Skeletal muscle satellite cell (primary cell): ENCODE results near the gene NR4A1.
"Not testable (repeated sequence)": the region's sequence is repeated elsewhere in the genome, so short reads cannot be mapped to it uniquely, and the experiment has no call there.

ENCODE experiments used
- H3K27me3 ChIP-seq: 2 replicates; pipeline ENCODE4 v1.7.0; 2013; ENCODE audit warnings: low read length; ENCODE audit not compliant: control insufficient read depth, insufficient read depth
- H3K36me3 ChIP-seq: 2 replicates; pipeline ENCODE4 v1.7.0; 2013; ENCODE audit warnings: mild to moderate bottlenecking, control low read depth, low read length; ENCODE audit not compliant: insufficient read depth
- H3K4me1 ChIP-seq: 2 replicates; pipeline ENCODE4 v1.7.0; 2013; ENCODE audit warnings: low read length; ENCODE audit not compliant: control insufficient read depth, insufficient read depth
- H3K4me2 ChIP-seq: 2 replicates; pipeline ENCODE4 v1.7.0; 2013; ENCODE audit warnings: mild to moderate bottlenecking, low read length
- H3K4me3 ChIP-seq: 2 replicates; pipeline ENCODE4 v1.7.0; 2013; ENCODE audit warnings: low read length
- H3K9ac ChIP-seq: 2 replicates; pipeline ENCODE4 v1.7.0; 2013; ENCODE audit warnings: mild to moderate bottlenecking, low read depth, low read length, moderate library complexity
- H3K9me3 ChIP-seq: replicated peaks from 2 replicates; pipeline ENCODE4 v1.7.0; 2013; ENCODE audit warnings: mild to moderate bottlenecking, control low read depth, low read length

The NR4A1 gene

DNA sequence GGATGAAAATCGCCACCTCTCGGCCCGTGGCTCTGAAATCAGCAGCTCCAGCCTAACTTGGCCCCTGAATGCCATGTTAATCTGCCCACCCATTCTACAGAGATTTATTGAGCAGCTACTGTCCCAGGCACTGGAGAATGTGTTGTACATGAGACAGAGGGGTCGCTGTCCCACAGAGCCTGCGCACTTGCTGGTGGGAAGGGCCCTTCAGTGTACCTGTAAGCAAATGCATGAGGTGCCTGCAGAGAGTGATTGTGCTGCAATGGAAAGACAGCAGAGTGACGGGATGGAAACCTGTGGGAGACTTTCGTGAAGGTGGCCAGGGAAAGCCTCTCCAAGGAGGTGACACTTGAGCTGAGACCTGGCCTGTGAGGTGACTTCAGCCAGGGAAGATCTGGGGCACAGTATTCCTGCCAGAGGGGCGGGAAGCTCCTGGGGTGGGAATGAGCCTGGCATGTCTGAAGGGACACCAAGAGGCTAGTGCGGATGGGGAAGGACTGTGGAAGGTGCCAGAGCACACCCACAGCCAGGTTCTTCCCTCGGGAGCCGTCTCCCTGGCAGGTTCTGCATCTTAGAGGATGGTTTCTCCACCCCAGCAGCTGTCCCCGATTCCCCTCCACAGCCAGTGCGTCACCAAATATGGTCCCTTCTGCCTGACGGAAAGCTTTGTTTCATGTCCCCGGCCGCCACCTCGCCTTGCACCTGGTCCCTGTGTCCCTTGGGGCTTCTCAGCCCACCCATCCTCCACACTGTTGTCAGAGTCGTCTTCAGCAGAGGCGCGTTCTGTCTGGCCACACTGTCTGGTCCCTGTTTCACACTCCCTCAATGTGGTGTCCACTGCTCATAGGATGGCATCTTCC, 36.9 kb downstream of the NR4A1 start:
- no peaks in the 10 kb centered on the region for H3K9me3 ChIP-seq
- no peak overlapping the region for H3K4me2 ChIP-seq
- peaks cover 46% of the 10 kb centered on the region for H3K27me3 ChIP-seq
- H3K4me1 ChIP-seq = peaks cover 10% of the 10 kb centered on the region
- no peaks in the 10 kb centered on the region for H3K36me3 ChIP-seq
- H3K9ac ChIP-seq = no peak overlapping the region
- no peak overlapping the region for H3K4me3 ChIP-seq

DNA sequence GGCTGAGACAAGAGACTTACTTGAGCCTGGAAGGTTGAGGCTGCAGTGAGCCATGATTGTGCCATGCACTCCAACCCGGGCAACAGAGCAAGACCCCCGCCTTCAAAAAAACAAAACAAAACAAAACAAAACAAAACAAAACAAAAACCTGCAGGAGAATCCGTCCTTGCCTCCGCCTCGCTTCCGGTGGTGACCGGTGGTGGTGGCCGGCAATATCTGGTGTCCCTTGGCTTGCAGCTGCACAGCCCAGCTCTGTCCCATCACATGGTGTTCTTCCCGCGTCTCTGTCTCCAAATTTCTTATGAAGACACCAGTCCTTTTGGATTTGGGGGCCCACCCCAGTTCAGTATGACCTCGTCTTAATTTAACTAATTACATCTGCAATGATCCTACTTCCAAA, 38.2 kb downstream of the NR4A1 start:
- Histone ChIP-seq H3K4me2 (no peak overlapping the region), H3K9ac (no peak overlapping the region), H3K36me3 (no peaks in the 10 kb centered on the region), H3K9me3 (no peaks in the 10 kb centered on the region), H3K4me1 (peaks cover 8% of the 10 kb centered on the region), H3K27me3 (peaks cover 54% of the 10 kb centered on the region), H3K4me3 (no peak overlapping the region)

DNA sequence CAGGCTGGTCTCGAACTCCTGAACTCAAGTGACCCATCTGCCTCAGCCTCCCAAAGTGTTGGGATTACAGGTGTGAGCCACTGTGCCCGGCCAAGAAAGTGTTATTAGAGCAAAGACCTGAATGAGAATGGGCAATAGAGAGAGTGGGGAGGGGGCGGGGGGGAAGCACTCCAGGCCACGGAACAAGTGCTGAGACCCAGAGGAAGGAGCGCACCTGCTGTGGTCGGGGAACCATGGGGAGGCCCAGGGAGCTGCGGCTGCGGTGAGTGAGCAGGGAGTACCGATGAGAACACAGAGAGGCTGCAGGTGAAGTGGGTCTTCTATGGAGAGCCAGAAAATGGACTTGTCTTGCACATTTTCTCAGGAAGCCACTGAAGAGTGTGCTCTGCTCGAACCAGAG, 39.0 kb downstream of the NR4A1 start:
- H3K4me3 ChIP-seq = no peak overlapping the region
- no peak overlapping the region for H3K4me2 ChIP-seq
- H3K9ac ChIP-seq = no peak overlapping the region
- no peaks in the 10 kb centered on the region for H3K9me3 ChIP-seq
- peaks cover 55% of the 10 kb centered on the region for H3K27me3 ChIP-seq
- H3K4me1 ChIP-seq = peaks cover 8% of the 10 kb centered on the region
- no peaks in the 10 kb centered on the region for H3K36me3 ChIP-seq

DNA sequence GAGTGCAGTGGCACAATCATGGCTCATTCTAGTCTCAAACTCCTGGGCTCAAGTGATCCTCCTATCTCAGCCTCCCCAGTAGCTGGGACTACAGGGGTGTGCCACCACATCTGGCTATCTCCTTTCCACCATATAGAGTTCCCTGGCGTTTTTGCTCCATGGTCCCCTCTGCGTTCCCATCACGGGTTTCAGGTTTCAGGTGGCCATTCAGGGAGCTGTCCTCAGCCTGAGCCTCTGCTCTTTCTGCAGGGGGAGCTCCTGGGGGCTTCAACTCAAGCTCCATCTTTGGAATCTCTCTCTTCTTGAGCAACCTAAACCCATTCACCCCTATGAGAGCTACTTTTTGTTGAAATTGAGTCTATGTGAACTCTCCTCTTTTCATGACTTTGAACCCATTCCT, 39.8 kb downstream of the NR4A1 start:
- no peak overlapping the region for H3K9ac ChIP-seq
- no peak overlapping the region for H3K4me2 ChIP-seq
- peaks cover 5% of the 10 kb centered on the region for H3K4me1 ChIP-seq
- H3K36me3 ChIP-seq = no peaks in the 10 kb centered on the region
- H3K27me3 ChIP-seq = peaks cover 55% of the 10 kb centered on the region
- H3K9me3 ChIP-seq = no peaks in the 10 kb centered on the region
- H3K4me3 ChIP-seq = no peak overlapping the region

DNA sequence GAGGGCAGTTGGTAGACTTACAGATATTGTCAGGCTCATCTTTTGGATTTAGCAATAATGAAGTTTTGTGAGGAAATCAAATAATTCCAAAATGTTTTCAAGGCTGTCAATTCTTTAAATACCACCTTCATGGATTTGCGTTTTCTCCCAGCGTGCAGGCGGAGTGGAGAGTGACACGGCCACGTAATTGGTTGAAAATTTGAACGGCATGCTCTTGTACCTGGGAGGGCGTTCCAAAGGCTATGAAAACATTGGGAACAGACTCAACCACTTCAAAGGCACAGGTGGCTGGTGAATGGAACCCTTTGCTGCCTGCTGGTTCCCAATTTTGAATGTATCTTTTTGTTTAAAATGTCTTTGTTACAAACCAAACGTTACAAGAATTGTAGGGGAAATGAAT, 40.6 kb downstream of the NR4A1 start:
- H3K9me3 ChIP-seq = no peaks in the 10 kb centered on the region
- no peak overlapping the region for H3K4me3 ChIP-seq
- H3K36me3 ChIP-seq = no peaks in the 10 kb centered on the region
- H3K4me2 ChIP-seq = no peak overlapping the region
- H3K4me1 ChIP-seq = no peaks in the 10 kb centered on the region
- no peak overlapping the region for H3K9ac ChIP-seq
- peaks cover 55% of the 10 kb centered on the region for H3K27me3 ChIP-seq

DNA sequence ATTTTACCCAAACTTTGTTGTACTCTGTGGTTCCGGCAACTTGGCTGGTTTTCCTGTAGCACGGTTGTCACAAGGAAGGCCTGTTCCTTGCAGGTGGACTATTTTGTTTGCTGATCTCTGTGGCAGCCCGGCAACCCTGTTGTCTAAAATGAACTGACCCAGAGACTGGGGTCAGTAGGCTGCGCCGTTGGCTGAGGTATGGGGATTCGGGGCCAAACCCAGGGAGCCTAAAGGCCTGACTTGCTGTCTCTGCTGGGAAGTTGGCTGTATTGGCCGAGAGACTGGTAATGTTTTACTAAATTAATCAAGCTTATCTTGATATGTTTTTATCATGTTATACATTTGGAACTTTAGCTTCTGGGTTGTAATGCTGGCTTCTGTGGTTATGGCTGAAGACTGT, 42.1 kb downstream of the NR4A1 start:
- no peaks in the 10 kb centered on the region for H3K36me3 ChIP-seq
- H3K4me1 ChIP-seq = no peaks in the 10 kb centered on the region
- peaks cover 46% of the 10 kb centered on the region for H3K27me3 ChIP-seq
- no peak overlapping the region for H3K4me3 ChIP-seq
- H3K9me3 ChIP-seq = no peaks in the 10 kb centered on the region
- no peak overlapping the region for H3K9ac ChIP-seq
- H3K4me2 ChIP-seq = no peak overlapping the region

DNA sequence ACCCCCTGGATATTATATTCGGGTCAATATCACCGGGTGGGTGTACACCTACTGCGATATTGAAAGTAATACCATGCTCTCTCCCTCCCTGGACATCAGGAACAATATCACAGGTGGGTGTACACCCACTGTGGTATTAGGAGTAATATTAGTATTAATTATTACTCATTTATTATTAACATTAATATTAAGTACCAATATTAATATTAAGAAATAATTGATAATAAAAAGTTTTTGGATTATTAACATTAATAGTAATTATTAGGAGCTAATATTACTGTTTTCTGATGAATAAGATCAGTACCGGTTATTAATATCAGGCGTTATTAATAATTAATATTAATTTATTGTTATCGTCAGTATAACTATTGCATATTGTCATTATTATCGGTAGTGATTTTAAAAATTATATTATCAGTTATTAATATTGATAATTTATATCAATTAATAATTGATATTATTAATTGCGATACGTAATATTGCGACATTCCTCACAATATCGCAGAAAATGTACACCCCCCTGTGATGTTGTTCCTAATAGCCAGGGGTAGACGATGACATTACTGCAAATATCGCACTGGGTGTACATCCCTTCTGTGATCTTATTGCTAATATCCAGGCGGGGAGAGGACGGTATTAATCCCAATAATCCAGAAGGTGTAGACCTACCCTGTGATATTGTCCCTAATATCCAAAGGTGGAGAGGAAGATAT, 45.2 kb downstream of the NR4A1 start:
- no peak overlapping the region for H3K4me2 ChIP-seq
- no peaks in the 10 kb centered on the region for H3K9me3 ChIP-seq
- no peaks in the 10 kb centered on the region for H3K36me3 ChIP-seq
- peaks cover 33% of the 10 kb centered on the region for H3K27me3 ChIP-seq
- no peak overlapping the region for H3K9ac ChIP-seq
- no peaks in the 10 kb centered on the region for H3K4me1 ChIP-seq
- H3K4me3 ChIP-seq = no peak overlapping the region

DNA sequence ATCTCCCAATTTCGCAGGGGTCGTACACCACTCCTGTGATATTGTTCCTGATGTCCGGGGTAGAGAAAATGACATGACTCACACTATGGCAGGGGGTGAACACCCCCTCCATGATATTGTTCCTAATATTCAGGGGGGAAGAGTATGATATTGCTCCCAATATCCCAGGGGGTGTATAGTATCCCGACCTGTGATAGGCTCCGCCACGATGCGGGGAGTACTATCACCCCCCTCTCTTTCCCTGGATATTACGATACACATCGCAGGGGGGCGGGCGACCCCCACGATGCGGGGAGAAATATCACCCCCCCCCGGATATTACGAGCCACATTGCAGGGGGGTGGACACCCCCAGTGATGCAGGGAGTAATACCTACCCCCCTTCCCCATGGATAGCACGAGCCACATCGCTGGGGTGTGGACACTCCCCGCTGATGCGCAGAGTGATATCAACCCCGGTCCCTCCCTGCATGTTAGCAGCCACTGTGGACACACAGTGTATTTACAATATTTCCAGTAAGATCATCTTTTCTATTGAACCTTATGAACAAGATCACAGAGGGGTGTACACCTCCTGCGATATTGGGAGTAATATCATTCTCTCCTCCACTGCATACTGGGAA, 45.9 kb downstream of the NR4A1 start:
- Histone ChIP-seq H3K27me3 (peaks cover 26% of the 10 kb centered on the region), H3K9ac (no peak overlapping the region), H3K4me1 (no peaks in the 10 kb centered on the region), H3K4me3 (no peak overlapping the region), H3K4me2 (no peak overlapping the region), H3K9me3 (no peaks in the 10 kb centered on the region), H3K36me3 (no peaks in the 10 kb centered on the region)

DNA sequence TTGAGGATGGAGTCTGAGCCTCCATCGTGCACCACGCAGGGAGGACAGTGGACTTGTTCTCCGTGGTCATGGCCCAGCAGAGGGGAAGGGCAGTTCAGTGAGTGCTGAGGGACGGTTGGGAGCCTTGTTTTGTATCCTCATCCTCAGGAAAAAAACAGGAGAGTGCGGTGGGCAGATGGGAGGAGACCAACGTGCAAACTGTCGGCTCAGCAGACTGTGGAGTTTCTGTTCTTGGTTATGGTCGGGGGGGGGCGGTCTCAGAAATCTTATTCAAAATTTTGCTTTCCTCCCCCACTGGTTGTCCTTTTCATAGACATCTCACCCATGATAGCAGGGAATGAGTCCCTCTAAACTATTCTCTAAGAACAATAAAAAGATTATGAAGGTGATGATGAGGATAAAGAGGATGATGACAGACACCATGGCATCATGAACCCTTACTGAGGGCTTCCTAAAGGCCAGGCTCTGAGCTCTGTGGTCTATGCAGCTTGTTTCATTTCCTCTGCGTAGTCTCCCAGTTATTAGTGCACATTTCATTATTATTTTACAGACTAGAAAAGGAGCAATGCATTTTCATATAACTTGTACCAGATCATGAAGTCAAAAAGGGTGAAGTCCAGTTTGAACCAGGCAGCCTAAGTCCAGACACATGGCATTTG, 53.3 kb downstream of the NR4A1 start:
- H3K4me2 ChIP-seq, H3K9me3 ChIP-seq, H3K9ac ChIP-seq, H3K4me1 ChIP-seq, H3K36me3 ChIP-seq, H3K4me3 ChIP-seq: not testable (repeated sequence)
- H3K27me3 ChIP-seq = peaks cover 11% of the 10 kb centered on the region
